NCI-H1694 (cell line): Measurements from ENCODE around the gene CPE.
A peak's percentile ranks its signal among the peaks of the same experiment; 100 is the strongest.

Experiments used
- DNase-seq: peaks from one replicate; lab custom pipeline; 2025; lab: John Stamatoyannopoulos, UW

CPE gene

DNA sequence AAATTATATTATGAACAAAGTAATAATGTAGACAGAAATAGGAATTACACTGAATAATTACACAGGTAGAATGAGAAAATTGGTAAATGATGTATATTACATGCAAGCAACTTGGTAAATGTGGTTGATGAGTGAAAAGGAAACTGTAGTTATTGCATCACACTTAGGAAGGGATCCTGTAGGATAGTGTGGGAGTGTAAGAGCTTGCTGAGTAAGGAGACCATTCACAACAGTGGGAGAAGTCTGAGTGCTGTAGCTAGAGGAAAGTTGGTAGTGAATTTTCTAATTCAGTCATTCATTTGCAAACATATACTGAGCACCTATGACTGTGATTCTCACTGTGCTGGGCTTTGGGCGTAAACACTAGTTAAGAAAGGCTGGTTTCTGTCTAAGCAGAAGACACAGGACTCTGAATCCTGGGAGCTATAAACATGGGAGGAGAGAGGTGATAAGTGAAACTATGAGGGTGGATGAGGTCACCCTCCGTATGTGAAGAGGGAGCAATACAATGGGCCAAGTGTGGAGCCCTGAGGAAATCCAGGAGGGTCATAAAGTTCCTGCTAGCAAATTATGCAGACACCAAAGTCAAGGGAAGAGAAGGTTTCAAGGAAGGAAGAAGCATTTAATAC, 14.2 kb upstream of the CPE start:
- DNase-seq = no peak

DNA sequence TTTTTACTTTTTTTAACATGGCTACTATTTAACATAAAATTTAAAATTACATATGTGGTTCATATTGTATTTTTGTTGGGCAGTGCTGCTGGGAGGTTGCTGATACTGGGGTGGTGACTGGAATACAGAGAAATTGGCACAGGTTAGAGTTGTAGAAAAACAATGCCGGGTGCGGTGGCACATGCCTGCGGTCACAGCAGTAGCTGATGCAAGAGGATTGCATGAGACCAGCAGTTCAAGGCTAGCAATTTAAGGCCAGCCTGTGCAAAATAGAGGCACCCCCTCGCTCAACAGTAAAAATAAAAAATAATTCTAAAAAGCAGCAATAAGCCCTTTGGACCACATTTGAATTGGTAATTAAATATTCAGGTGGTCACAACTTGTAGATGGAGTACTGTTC, 11.8 kb upstream of the CPE start:
- no peak for DNase-seq

DNA sequence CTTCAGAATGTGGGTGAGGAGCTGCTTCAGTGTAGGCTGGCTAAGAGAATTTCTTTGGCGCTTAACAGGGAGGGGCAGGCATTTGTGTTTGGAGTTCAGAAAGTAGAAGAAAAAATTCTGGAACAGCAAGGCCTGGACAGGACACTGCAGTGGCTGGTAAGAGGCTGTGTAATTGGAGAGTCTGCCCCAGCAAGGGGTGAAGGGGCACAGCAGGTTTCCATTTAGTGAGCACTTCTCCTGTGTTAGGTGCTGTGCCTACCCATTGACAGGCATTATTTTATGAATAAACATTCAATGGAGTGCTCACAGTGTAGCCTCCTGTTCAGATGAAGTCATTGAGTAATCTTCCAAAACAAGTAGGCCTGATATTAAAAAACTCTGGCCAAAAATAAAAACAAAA, 10.7 kb upstream of the CPE start:
- DNase-seq = no peak

DNA sequence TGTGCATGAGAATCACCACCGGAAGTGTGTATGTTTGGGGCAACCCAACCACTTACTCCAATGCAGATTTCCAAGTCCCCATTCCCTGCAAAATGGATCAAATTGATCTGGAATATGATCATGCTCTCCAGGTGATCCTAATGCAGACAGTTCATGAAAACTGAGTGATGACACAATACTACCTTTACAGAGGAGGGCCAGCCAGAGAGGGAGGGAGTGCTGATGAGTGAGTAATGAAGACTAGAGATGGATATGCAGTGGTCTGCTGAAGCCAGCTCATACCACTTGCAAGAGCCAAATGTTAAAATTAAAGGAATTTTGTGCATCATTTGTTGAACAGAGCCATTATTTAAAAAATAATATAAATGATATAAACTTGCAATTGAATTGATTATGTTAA, 10.2 kb upstream of the CPE start:
- DNase-seq = no peak

DNA sequence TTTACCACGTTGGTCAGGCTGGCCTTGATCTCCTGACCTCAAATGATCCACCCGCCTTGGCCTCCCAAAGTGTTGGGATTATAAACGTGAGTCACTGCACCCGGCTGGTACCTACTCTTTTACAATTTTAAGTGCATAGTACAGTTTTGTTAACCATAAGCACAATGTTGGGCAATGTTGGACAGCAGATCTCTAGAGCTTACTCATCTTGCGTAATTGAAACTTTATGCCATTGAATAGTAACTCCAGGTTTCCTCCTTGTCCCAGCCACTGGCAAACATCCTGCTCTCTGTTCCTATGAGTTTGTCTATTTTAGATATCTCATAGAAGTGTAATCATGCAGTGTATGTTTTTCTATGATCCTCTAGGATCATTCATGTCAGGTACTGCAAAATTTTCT, 9.3 kb upstream of the CPE start:
- DNase-seq = no peak

DNA sequence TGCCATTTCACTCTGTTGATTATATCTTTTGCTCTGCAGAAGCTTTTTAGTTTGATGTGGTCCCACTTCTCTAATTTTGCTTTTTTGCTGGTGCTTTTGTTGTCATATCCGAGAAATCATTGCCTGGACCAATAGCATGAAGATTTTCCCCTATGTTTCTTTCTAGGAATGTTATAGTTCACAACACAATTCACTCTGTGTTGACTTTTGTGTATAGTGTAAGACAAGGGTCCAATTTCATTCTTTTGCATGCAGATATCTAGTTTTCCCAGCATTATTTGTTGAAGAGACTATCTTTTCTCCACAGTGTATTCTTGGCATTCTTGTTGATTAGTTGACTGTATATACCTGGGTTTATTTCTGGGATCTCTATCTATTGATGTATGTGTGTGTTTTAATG, 8.3 kb upstream of the CPE start:
- DNase-seq = no peak

DNA sequence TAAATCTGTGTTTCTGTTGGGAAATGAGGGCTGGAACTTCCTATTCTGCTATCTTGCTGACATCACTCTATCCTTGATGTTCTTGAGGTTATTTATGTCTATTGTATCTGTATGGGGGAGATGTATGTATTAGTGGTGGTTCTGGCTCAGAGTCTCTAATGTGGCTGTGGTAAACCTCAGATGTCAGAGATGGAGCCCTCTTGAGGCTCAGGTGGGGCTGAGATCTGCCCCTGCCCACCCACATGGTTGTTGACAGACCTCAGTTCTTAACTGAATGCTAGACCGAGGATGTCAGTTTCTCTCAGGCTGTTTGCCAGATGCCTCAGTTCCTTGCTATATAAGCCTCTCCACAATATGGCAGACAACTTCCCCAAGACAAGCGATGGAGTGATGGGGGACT, 3.3 kb upstream of the CPE start:
- no peak for DNase-seq

DNA sequence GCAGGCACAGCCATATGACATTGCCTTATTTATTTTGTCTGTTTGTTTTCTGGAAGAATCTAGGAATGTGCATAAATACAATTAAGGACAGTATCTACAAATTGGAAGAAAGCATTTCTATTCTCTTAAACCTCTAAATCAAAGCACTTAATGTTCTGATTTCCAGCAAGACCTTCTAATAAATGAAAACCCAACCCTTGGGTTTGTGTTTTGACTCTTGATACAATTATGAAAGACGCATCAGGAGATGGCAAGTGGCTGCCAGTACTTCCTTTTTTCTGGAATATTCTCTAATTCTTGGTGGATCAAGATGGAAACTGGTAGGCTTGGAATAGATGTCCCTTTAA, 437 bp upstream of the CPE start:
- no peak for DNase-seq

DNA sequence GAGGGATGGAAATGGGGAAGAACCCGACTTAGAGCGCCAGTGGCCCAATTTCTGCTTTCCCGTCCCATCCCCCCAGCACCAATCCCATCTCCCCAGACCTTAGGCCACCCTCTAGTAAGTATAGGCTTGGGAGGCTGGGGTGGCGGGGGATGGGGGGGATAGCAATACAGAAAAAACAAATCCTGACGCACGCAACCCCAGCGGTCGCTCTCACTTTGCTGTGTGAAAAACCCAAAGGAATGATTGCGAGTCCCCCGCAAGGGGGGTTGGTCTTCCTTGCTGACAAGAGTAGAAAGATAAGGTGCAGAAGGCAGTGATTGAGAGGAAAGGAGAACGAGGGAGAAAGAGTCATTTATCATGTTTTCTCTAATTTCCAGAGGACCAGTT, 863 bp downstream of the CPE start:
- peak; percentile 82 for DNase-seq

DNA sequence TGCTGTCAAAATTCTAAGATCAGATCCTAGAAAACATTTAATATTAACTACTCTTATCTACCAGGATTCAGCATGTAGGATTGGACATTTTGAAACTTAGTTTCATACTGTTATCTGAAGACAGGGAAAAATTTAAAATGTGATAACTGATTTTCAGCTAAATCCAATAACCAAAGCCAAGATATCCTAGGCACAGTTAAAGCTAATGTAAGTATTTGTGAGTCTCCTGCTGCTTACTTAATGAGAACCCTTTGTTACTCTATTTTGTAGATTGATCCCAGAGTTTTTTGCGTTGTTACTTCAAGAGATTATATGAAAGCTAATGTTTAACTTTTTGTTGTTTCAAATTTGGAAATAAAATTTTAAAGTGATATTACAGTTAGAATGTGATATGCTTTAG, 2.0 kb downstream of the CPE start:
- no peak for DNase-seq

DNA sequence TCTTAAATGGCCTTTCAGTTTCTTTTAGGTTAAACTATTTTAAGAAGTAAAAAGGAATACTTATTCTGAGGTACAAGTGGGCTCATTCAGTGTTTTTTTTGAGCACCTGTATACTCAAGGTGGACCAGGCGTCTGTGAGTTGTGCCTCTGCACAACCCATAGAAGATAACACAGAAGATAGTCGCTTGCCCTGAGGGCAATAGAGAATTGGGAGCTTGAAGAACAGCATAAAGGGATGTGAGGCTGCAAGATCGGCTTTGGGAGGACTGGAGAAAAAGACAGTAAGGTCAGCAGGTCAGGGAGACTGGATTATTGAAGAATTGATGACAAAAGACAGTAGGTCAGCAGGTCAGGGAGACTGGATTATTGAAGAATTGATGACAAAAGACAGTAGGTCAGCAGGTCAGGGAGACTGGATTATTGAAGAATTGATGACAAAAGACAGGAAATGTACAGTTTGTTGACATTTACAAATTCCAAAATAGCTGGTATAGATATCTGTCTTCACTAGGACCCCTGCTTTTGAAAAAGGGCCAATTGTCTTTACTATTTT, 3.1 kb downstream of the CPE start:
- DNase-seq = no peak

DNA sequence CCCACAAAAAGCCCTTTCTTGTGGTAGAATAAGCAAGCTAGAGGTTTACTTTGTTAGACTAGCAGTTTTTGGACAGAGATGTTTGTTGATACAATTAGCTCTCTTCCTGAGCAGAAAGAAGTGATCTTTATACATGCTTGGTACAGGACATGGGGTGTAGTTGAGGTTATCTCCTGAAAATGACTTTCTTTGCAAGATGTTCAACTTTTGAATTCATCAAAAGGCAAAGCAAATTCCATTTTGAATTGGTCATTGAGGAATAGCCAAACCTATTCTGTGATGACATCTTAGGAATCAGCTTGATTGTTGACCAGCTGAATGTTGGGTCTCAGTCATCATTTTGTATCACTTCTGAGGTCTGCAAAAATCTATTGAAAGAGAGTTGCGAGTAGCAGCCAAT, 3.8 kb downstream of the CPE start:
- no peak for DNase-seq

DNA sequence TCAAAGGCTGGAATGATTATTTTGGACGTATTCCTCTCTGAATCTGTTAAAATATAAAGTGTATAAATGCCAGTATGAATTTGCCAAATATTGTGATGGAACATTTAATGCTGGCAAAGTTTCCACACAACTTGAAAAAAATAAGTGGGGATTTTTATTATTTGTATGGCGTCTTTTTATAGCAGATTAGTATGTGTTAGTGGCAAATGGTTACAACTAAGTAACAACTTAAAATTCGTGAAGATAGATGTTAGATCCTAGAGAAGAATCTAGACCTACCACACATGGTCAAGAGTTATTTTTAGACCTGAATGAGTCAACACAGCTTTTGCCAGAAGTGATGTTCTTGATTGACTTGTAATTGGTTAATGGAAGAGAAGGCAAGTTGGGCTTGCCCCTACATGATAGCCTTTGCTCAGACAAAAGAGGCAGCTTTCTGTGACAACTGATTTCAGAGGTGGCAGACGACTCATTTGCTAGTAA, 4.8 kb downstream of the CPE start:
- peak; percentile 97 for DNase-seq

DNA sequence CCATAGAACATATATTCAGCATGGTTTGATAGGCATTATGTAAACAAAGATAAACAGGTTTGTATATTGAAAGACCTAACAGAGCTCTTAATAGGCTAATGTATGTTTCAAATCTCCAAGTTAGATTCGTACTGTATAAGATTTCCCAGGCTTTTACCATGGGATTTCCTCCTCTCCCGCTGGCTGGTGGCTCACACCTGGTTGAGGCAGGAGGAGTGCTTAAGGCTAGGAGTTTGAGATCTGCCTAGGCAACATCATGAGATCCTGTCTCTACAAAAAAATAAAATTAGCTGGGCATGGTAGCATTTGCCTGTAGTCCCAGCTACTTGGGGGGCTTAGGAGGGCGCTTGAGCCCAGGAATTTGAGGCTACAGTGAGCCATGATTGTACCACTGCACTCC, 5.4 kb downstream of the CPE start:
- peak; percentile 78 for DNase-seq

DNA sequence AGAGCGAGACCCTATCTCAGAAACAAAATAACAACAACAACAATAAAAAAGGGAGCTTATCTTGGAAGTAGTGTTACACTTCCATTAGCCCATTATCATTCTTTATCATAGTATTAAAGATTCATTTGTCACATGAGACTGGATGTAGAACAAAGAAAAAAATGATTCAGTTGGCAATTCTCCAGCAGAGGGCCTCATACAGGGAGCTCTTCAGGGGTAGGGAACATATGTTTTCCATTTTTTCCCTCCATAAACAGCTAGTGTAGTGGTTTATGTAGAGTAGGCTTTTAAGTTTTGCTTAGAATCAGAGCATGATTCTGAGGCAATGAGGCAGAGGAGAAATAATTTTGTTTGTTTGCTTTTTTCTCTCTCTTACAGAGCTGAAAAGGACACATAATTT, 5.8 kb downstream of the CPE start:
- peak; percentile 96 for DNase-seq

DNA sequence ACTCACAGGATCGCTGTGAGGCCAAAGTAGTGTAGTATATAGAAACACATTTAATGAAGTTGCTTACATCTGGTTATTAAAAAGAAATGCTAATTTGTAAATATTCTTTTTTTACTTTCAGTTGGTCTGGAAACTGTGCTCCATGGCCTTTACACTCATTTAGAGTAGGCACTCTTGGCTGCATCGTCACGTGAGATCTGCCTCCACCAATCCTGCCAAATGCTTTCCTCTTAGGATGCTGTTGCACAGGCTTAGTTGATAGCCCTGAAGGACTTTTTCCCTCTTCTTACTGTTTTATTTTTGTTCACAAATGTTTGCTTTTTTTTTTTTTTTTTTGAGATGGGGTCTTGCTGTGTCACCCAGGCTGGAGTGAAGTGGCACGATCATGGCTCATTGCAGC, 6.3 kb downstream of the CPE start:
- peak; percentile 77 for DNase-seq

DNA sequence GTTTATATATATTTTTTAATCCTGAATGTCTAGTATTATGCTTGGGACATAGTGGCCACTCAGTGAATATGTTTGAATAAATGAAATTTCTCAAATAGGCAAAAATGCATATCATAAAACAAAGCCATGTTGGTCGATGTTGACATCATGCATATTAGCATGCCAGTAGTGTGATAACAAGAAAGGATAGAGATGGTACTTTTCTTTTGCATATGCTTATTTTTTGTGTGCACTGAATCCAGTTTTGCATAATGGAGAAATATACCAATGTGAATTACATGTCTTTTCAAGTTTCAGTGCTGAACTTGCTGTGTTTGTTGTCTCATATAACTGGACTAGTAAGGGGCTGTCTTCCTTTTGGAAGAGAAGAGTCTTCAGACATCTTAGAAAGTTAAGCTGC, 7.5 kb downstream of the CPE start:
- no peak for DNase-seq

DNA sequence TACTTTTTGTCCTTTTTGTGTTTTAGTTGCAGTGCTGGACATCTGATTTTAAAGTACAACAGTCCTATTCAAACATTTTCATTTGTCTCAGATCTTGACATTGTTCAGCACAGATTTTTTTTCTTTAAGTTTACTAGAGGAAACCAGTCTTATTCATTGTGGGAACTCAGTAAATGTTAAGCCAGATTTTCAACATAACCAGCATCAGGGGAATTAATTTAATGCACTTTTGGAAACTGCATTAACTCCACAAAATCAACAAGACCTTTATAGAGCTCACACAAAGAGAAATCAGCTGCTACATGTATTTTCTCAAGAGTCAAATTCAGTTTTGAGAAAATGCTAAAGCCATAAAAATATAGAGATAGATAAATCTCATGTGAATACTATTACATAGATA, 9.9 kb downstream of the CPE start:
- DNase-seq = no peak

DNA sequence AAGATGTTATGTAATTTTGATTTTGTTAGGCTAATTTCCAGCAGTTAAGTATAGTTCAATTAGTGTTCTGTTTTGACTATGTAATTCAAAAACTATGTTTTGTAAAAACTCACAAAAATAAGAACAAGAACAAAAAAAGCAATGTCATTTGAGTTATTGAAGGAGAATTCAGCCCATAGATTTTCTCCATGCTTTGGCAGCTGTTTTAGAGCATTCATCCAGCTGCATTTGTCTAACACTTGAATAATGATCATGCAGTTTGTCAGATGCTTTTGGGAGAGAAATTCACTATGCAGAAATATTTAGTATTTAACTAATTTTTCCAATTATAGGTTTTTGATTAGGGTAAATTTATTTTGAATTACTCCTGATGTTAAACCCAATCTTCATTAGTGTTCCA, 14.2 kb downstream of the CPE start:
- no peak for DNase-seq

DNA sequence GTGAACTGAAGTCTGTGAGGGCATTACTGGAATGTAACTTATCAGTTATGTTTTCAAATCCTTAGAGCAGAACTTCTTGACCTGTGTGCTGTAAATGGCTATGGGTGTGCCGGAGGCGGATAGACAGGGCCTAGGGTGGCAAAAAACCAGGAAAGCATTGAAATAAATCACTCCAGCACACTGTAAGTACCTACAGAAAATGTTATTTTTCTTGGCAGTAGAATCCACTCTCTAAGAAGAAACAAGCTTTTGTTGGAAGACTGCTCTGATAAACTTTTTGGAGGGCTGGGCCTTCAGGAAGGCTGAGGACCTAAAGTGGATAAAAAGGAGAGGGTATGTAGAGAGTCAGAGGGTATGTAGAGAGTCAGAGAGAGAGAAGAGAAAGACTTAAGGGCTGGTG, 14.9 kb downstream of the CPE start:
- no peak for DNase-seq

DNA sequence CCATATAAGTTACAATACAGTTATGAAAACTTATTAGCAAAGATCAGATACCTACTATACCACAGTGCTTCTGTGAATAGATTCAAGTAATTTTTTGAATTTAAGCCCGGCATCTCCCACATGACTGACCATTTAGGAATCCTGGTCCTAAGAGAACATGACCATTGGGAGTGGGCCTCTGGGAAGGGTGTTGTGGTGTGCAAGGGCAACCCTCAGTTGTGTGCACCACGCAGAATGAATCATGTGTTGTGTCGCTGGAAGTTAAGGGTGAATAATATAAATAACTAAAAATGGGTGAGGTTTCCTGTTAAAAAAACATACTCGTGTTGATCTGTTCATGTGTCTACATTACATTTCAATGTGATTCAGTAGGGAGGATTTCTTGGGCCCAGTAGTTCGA, 15.5 kb downstream of the CPE start:
- DNase-seq = no peak

DNA sequence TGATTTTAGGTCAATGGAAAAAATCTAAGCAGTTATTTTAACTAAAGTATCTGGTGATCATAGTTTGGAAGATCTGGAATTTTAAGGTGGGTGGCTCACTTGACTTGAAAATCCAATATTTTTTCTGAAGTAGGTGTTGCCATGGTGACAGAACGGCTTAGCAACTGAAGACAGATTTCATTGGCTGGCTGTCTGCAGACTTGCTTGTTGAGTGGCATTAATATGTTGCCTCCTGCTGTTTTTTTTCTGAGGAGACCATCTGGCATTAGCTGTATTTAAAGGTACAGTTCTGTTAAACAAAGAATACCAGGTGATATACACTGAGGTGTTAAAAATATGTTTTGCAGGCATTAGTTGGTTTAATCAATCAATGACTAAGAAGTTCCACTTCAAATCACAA, 19.8 kb downstream of the CPE start:
- DNase-seq = peak; percentile 99

DNA sequence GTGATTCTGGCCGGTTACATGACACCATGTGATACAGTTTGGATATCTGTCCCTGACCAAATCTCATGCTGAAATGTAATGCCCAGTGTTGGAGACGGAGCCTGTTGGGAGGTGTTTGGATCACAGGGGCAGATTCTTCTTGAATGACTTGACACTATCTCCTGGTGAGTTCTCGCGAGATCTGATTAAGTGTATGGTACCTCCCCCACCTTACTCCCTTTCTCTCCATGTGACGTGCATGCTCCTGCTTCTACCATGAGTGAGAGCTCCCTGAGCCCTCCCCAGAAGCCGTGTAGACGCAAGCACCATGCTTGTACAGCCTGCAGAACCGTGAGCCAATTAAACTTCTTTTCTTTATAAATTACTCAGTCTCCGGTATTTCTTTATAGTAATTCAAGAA, 23.6 kb downstream of the CPE start:
- no peak for DNase-seq

DNA sequence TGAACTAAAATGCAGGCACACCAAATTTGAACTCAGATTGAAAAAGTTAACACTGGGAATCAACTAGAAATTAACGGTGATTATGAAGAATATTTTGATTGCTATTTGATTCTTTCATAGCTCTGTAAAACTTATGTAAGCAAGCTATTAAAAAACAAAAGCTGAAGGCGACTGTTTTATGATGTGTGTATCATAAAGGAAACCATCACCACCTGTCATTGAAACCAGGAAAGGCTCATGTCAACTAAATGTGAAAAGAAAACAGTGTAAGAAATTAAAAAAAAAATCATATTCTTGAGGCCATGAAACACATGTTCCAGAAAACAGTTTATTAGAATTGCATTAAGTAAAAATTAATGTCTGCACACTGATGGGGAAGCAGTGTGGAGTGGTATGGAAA, 24.2 kb downstream of the CPE start:
- DNase-seq = no peak

DNA sequence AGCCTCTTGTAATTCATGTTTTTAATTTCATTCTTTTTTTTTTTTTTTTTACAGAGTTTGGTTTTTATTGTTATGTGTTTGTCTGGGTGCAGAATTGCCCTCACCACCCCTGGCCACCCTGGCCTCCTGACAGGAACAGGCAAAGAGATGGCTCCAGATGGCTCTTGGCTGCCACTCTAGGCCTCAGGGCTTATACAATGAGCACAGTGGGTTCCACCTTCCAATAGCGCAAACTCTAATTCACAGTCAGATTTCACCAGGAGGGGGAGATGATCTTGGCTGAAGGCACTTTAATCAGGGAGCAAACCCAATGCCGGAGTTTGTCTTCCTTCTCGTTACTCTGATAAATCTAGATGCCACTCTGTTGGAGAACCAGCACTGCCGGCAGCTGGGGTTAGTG, 24.8 kb downstream of the CPE start:
- peak; percentile 93 for DNase-seq
